GM19023 (cell line): ENCODE data around the gene OLFM4.

Experiments
- ATAC-seq: cut with Tn5 transposase; IDR thresholded peaks from one replicate; pipeline ENCODE4 v1.9.1; 2021; ENCODE audit warnings: mild to moderate bottlenecking, moderate library complexity; ENCODE audit not compliant: unreplicated experiment

Gene OLFM4, protein sequence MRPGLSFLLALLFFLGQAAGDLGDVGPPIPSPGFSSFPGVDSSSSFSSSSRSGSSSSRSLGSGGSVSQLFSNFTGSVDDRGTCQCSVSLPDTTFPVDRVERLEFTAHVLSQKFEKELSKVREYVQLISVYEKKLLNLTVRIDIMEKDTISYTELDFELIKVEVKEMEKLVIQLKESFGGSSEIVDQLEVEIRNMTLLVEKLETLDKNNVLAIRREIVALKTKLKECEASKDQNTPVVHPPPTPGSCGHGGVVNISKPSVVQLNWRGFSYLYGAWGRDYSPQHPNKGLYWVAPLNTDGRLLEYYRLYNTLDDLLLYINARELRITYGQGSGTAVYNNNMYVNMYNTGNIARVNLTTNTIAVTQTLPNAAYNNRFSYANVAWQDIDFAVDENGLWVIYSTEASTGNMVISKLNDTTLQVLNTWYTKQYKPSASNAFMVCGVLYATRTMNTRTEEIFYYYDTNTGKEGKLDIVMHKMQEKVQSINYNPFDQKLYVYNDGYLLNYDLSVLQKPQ

DNA sequence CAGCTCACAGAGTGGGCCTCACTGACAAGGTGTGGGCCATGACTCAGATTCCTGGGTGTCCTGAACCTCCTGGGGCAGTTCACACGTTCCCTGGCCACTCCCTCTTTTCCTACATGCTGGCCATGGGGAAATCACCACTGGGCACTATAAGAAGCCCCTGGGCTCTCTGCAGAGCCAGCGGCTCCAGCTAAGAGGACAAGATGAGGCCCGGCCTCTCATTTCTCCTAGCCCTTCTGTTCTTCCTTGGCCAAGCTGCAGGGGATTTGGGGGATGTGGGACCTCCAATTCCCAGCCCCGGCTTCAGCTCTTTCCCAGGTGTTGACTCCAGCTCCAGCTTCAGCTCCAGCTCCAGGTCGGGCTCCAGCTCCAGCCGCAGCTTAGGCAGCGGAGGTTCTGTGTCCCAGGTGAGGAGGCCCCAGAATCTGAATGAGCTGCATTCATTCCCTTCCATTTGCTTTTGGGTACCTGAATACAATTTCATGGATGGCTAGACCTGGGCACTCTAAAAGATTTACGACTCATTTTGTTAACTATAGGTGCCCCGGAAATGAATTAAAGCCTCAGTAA lies at the start of gene OLFM4:
Gene OLFM4, plus strand, starts transcription at position 177 of the 567 bp plus-strand sequence. Its CDS starts 24 bp downstream, at position 201.
- ATAC-seq = no peak

DNA sequence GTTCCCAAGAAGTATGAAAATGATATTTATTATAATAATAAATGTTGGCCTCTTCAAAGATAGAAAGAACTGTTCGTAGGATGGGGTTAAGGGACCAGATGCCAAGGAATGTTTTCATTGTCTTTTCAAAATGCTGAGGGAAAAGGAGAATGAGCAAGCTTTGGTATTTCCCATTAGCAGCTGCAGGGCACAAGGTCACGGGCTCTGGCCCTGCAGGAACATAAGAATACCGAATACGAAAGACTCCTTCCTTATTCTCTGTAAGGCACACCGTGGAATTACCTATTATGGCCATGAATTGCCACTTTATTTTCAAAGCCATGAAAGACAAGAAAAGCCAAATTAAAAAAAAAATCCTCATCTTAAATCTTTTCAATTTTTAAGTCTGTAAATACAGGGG lies 49.6 kb upstream of the OLFM4 start:
- no peak for ATAC-seq

DNA sequence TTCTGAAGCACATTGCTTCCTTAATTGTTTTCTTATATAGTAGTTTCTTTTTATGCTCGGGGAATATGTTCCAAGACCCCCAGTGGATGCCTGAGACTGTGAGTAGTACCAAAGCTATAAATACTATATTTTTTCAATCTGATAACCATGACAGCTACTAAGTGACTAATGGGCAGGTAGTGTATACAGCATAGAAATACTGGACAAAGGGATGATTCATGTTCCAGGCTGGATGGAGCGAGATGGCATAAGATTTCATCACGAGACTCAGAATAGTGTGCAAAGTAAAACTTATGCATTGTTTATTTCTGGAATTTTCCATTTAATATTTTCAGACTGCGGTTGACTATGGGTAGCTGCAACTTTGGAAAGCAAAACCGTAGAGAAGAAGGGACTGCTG lies 47.9 kb upstream of the OLFM4 start:
- ATAC-seq = no peak

DNA sequence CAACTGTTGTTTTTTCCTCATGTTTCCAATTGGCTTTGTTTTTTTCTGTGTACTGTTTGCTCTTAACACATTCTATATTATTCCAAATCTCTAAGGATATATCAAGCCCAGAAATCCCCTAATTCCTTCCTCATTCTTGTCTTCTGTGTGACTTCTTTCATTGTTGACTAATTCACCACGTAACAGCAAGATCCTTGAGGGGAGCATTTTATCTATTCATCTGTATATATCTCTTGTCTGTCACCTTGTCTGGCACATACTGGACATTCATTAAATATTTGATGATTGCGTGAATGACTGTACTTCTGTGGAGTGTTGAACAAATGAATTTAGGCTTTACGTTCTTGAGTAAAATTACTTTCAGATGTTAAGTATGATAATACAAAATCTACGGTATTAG lies 44.8 kb upstream of the OLFM4 start:
- no peak for ATAC-seq

DNA sequence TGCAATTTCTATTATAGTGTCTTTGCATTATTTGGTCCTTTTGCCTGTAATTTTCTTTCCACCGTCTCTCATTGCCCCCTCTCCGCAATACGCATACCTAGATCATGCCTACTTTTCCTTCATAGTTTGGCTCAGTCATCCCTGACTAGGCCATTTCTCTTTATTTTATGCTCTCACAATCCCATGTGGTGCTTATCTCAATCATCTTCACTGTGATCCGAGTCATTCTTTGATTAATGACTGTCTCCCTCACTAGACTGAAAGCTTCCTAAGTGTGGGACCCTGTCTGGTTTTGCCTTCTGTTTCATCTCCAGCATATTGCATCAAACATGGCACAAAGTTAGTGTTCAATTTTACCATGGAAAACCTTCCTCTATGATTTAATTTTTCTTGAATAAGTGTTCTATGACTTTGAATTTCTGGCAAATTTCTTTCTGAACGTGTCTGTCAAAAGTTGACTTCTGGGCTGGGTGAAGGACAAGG lies 43.7 kb upstream of the OLFM4 start:
- ATAC-seq = no peak

DNA sequence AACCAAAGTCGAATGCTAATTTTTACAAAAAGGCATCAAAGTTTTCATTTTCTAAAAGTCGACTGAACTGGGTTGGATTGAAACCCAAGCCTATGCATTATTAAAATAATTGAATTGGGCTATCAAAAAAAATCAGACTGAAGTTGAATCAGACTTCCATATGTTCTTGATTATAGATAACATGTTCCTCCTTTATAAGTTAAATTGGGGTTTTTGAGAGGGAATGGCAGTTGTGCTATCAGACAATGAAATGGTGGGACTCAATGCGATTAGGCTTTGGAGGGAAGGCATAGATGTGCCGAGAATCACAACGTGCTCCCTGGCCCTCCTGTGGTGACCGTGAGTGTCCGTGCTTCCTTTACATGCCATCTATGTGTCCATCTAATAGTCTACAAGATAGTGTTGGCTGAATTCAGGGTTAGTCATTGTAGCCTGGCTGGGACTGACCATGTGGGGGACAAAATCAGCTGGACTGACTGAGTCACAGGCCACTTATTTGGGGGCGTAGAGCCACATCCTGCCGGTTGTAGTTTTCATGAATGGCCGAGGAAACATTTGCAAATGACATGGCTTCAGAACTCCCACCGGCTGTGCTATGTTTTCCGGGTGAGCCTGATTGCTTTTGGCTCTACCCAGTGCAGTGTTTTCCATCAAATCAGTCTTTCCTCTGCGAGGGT lies 37.1 kb upstream of the OLFM4 start:
- ATAC-seq = no peak

DNA sequence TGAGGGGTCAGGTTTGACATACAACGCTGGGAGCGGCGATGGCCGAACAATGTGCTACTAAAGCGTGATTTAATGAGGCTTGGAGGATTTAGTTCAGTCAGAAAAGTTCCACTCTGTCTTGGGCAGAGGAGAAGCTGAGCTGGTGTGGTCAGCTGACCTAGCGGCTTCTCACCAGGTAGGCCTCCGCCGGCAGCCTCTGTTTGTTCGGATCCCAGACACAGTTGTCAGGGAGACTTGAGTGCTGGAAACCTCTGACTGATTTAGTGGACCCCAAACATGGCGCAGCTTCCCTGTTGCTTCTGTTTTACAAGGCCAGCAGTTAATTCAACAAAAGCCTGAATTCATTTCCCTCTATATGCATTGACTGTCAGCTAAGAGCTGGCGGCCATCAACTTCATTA lies 36.5 kb upstream of the OLFM4 start:
- ATAC-seq = no peak

DNA sequence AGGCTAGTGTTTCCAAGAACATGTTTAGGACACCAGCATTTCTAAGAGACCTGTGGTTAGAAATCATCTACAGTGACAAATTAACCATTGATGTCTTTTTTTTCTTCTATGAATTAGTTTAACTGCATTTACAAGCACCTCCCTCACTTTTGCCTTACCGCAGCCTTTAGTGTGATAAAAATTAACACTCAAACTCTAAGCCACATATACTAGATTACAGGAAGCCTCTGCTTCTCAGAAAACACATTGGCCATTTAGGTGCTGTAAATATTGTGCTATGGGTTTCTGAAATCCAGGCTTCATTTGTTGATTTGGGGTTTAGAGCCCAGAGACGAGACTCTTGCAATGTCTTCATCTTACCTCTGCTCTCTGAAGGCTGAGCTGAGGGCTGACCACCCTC lies 34.6 kb upstream of the OLFM4 start:
- ATAC-seq = no peak

DNA sequence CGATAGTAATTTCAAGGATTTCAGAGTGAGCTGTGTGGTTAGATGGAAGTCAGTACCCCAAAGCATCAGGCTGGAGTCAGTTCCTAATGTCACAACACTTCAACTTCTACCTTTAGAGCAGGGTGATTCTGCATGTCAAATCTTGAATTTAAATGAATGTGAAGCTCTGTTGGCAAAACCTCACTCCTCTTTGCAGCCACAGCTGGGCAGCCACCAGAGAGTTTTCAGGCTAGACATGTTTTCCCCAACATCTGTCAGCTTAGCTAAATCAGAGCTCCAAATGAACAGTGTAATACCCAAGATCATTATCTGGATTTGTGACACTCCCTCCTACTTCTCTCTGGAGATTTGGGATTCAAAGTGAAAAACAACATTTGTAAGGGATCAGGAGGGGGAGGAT lies 33.7 kb upstream of the OLFM4 start:
- ATAC-seq = no peak

DNA sequence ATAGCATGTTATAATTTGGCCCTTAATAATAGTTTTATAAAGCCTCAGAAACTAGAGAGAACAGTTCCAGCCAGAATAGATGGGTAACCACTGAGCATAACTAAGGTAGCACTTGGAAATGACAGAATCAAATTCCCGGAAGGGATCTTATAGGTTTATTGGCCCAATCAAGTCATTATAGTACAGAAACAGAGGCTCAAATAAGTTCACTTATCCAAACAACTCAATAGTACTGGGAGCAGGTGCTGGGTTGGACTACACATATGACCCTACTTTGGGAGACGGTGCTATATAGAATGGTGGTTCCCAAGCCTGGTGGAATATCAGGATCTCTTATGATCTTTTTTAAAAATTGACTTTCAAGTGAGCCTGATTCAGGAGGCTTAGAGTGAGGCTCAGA lies 32.7 kb upstream of the OLFM4 start:
- ATAC-seq = no peak

DNA sequence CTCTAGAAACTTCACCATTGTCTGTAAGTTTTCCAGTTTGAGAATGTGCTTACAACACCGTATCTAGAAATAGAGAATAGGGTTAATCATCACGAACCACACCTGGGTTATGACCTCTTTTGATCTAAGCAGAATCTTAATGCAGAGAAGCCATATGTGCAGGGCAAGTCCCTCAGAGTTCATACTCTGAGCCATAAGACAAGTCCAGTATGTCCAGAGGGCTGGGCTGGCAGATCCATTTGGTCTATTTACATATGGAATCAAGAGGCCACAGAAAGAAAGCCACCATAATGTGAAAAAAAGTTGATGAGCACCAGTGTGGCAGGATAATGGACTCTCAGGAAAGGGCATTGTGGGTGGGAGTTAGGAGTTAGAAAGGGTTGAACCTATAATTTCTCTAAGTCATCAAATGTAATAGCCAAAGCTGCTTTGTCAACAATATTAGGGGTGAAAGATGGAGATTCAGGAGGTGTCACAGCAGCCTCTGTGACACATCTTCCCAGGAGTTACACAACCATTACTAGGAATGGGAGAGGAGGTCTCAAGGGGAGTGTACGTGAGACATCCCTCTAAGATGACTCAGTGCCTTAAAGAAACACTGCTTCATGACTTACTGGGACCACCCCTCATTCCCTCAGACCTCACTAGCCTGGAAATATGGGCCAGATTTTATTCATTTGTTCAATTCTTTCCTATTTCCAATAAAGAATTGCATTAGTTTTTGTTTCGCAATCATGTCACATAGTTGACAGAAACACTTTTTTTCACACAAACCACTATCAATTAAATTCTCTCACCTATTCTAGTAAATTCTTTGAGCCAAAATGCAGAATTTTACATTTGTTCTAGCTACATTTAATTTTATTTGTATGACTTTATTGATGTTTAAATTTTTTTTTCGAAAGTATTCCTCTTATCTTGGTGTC lies 30.4 kb upstream of the OLFM4 start:
- ATAC-seq = no peak

DNA sequence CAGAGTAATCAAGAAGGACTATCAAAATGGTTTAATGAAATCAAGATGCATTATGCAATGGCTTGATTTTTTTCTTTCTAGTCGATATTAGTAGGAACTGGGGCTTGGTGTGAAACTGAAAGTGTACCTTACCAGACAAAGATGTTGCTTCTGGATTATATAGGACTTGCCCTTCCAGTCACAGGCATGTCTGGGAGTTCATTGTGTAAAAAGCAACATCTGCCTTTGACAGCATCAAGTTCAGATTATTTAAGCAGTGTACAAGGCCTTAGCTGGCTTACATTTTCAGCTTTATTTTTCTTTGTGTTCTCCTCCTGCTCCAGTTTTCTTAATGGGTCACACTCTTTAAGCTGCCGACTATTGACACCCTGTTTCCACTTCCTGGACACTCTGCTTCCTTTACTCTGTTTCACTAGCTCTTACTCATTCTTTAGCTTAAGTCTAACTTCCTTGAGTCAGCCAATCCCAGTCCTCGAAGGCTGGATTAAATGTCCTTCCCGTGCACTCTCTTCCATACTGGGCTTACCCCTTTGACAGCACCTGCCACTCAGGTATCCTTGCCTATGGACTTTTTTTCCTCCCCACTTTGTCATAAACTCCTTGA lies 29.4 kb upstream of the OLFM4 start:
- ATAC-seq = no peak

DNA sequence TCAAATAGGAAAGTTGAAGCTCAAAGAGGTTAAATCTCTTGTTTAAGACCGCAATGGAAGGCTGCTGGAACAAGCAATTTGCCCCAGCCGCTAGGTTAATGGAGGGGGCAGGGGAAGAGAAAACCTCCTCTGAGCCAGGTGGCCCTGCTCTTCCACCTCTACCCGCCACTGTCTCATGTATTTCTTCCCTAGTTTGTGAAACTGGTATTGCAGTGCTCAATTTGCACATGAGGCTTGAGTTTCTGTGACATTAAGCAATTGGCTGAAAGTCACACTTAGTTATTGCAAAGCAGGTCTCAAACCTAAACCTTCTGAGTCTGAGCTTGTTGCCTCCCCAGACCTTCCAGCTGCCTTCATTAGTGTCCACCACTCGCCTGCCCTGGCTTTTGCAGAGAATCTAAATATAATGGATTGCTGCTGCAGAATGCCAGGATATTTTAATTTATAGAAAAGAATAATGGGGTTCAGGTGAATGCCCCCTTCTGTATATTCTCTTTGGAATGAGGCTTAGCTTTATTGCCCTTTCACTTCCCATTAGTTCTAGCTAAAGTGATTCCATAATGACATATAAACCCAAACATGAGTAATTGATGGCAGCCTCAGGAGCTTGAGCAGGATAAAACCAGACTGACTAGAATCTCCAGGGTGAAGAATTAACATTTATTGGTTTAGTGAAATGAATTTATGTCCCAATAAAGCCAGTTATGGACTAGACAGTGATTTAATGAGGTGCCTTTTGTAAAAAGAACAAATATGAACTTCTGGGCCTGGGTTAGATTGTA lies 27.0 kb upstream of the OLFM4 start:
- ATAC-seq = no peak

DNA sequence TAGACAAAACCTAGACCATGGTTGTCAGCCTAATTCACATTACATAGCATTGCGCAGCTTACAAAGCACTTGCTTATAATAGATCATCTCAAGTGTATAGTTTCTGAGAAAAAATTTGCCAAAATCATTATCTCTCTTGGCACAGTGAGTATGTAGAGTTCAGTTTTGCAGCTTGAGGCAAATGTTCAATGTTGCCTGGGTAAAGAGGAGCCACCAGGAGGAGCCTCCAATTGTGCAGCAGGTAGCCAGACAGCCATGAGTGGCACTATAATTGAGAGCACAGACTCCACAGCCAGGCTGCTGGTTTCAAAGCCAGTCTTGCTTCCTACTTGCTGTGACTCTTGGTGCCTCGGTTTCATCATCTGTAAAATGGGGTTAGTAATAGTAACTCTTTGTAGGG lies 24.0 kb upstream of the OLFM4 start:
- no peak for ATAC-seq

DNA sequence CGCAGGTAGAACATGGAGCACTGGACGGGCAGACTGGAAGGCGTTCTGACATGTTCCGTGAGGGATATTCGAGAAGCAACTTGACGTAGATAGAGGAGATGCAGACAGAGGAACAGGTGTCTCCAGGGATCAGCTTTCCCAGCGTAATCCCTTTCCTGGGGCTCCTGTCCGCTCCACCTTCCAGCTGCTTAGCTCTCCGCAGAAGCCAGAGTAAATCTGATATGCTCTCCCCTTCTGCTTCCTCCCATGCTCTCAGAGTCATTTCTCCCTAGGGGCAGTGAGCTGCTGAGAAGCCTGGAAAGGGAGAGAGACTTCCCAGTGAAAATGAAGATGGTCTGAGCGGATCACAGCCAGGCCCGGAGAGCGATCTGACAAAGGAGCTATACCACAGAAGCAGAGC lies 23.0 kb upstream of the OLFM4 start:
- no peak for ATAC-seq

DNA sequence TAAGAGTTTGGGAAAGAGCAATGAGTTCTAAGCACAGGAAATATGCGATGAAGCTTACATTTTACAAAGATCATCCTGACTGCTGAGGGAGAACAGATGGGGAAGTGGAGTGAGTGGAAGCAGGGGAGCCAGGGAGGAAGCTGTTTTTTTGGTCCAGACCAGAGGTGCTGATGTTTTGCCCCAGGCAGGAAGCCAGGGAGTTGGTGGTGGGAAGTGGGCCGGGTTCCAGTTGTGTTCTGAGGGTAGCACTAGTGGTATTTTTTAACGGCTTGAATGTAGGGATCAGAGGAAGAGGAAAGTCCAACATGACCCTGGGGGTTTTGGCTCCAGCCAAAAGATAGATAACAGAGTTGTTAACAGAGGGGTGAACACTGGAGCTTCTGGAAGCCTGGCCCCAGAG lies 20.7 kb upstream of the OLFM4 start:
- no peak for ATAC-seq

DNA sequence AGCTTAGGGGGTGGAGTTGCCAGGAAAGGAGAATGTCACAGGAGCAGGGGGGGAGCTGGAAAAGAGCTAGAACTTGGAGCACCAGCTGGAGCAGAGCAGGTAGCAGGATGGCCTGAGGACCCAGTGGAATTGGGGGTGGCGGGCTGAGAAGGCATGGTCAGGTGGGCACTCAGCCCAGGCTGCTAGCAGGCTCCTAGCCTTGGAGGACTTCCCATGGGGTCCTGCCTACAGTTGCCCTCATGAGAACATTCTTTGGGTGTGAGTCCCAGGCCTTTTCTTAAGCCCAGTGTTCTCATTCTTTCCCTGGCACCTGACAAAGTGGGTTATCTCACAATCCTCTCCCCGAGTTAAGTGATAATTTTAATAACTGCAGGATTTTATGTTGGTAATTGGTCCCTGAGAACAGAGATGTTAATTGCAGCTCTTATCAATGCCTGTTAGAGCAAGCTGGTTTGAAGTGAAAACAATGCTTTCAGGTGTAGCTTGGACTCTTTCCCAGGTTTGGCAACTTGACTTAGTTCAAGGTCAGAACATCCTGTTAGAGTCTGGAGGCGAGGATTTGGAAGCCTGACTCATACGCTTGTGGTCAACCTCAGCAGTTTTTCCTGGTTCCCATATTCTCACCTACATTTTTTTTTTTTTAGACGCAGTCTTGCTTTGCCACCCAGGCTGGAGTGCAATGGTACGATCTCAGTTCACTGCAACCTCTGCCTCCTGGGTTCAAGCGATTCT lies 18.1 kb upstream of the OLFM4 start:
- no peak for ATAC-seq

DNA sequence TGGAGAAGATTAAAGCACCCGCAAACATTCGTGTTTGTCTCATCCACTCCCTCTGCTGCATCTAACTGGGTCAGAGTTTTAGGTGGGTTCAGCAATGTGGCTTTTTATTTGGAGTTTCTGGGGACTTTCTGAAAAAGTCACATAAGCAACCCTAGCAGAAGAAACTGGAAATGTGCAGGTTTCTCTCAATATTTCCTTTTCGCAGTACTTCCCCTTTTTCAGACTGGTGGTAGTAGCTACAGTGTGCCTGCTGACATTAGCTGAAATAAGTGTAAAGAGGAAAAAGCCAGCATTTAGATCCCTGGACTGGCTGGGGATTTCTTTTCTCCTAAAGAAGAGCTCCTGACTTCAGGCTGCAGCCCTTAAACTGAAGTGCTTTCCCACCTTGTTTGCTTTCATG lies 15.9 kb upstream of the OLFM4 start:
- no peak for ATAC-seq

DNA sequence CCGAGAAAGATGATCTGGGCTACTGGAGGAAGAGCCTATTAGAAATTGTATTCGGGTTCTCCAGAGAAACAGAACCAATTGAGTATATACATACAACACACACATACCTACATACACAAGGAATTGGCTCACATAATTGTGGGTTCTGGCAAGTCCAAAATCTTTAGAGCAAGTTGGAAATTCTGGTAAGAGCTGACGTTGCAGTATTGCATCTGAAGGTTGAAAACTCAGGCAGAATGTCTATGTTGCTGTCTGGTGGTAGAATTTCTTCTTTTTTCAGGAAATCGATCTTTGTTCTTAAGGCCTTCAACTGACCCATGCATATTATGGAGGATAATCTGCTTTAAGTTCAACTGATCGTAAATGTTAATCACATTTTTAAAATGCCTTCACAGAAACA lies 15.5 kb upstream of the OLFM4 start:
- ATAC-seq = no peak
